ENCODE results near the gene PANK3. TPM values are rescaled to one million over a fixed set of nuclear protein-coding genes. Genes with fewer than 3 reads are reported as not detected.

Gene PANK3
- total and polyA plus RNA-seq, 10 donors, result 3.8 to 70.9 (median 40.3) TPM

DNA sequence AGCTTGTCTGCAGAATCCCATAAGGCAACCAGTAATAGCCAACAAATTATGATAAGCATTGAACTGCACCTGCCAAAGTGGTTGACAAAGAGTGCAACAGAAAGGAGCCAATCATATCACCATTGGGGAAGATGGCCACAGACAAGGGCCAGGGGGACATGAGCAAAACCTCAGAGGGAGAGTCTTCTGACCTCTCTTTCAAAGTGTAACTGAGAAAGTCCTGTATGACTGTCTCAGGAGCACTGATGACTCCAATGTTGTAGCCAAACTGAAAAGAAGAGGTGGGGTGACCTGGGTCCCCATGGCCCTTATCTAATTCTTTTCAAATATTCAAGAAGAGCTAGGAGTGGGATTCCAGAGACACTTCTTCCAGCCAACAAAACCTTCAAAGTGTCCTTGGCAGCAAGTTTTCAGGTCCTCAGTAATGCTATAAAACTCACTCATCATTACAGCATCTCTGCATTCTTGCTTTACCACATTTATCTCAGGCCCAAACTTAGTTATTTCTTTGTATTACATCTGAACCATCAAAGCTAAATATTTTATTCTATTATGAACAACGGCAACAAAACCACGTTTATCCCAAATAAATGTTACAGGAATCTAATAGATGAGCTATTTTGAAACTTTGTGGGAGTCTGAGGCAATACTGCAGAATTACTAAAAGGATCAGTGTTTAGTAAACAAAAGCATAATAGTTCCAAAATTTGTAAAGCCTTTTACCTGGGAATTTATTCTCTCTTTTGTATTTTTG lies 25.6 kb downstream of the PANK3 start:
- intact Hi-C loops (cut with DNase I; ENCODE audit: low total_unique reads), result no loop called here
- Histone ChIP-seq H3K36me3 (peaks cover 0 to 98% (median 48%) of the 10 kb centered on the region in 6 donors), H3K27me3 (replicated peaks in 1 of 7) (no peaks in the 10 kb centered on the region), H3K4me1 (no peaks in the 10 kb centered on the region), H3K4me3 (no peak overlapping the region), H3K9me3 (no peaks in the 10 kb centered on the region), H3K27ac (no peak overlapping the region)
- TF ChIP-seq, protein P1, sequence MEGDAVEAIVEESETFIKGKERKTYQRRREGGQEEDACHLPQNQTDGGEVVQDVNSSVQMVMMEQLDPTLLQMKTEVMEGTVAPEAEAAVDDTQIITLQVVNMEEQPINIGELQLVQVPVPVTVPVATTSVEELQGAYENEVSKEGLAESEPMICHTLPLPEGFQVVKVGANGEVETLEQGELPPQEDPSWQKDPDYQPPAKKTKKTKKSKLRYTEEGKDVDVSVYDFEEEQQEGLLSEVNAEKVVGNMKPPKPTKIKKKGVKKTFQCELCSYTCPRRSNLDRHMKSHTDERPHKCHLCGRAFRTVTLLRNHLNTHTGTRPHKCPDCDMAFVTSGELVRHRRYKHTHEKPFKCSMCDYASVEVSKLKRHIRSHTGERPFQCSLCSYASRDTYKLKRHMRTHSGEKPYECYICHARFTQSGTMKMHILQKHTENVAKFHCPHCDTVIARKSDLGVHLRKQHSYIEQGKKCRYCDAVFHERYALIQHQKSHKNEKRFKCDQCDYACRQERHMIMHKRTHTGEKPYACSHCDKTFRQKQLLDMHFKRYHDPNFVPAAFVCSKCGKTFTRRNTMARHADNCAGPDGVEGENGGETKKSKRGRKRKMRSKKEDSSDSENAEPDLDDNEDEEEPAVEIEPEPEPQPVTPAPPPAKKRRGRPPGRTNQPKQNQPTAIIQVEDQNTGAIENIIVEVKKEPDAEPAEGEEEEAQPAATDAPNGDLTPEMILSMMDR (IDR thresholded peaks at IDR 0.05 in 8 of 11, conservative IDR thresholded peaks at IDR 0.05 in 3 of 11), result no peak
- TF ChIP-seq POLR2A (IDR thresholded peaks at IDR 0.05) (no peak), POLR2AphosphoS5 (IDR thresholded peaks at IDR 0.05) (no peak)
- 90 to 96% (median 91%) methylated on average over 2 of the region's 2 CpGs for WGBS, 5 donors
- no peak for DNase-seq

DNA sequence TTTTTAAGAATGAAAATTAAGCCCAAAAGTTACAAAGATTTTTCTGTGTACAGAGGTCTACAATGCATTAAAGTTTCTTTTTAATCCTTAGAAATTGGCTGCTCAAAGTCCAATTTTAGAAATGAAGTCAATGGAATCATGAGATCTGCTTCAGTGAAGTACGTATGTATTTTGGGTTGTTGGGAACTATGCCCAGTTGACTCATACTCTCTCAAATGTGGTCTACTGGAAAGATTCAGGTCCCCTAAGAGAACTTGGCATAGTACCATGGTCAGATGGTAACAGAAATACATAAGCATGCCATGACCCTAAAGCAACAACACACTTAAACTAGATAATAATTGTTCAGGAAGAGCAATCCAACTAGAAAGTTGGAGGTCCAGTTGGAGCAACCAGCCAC lies 27.0 kb downstream of the PANK3 start:
- 67 to 91% (median 89%) methylated on average over 1 of the region's 1 CpG for WGBS, 5 donors
- H3K27me3 ChIP-seq (replicated peaks in 1 of 7), result no peaks in the 10 kb centered on the region
- intact Hi-C loops (cut with DNase I; ENCODE audit: low total_unique reads), result no loop called here
- no peaks in the 10 kb centered on the region for H3K4me1 ChIP-seq
- TF ChIP-seq, protein P1 (IDR thresholded peaks at IDR 0.05 in 8 of 11, conservative IDR thresholded peaks at IDR 0.05 in 3 of 11), result no peak
- no peak for TF ChIP-seq POLR2AphosphoS5 (IDR thresholded peaks at IDR 0.05)
- no peak for TF ChIP-seq POLR2A (IDR thresholded peaks at IDR 0.05)
- H3K9me3 ChIP-seq, result no peaks in the 10 kb centered on the region
- H3K36me3 ChIP-seq, result peaks cover 0 to 93% (median 37%) of the 10 kb centered on the region in 6 donors
- H3K4me3 ChIP-seq, result no peak overlapping the region
- no peak overlapping the region for H3K27ac ChIP-seq
- no peak for DNase-seq

- TF ChIP-seq POLR2AphosphoS5 (IDR thresholded peaks at IDR 0.05) (no peak), POLR2A (IDR thresholded peaks at IDR 0.05) (no peak)
- TF ChIP-seq, protein P1 (IDR thresholded peaks at IDR 0.05 in 8 of 11, conservative IDR thresholded peaks at IDR 0.05 in 3 of 11), result no peak
- Histone ChIP-seq H3K27me3 (replicated peaks in 1 of 7) (no peaks in the 10 kb centered on the region), H3K4me1 (no peaks in the 10 kb centered on the region), H3K36me3 (peaks cover 0 to 92% (median 29%) of the 10 kb centered on the region in 6 donors), H3K4me3 (no peak overlapping the region), H3K27ac (no peak overlapping the region), H3K9me3 (no peaks in the 10 kb centered on the region)
- intact Hi-C loops (cut with DNase I; ENCODE audit: low total_unique reads), result no loop called here
- no peak for DNase-seq
Observed at GRCh38 chr5:168550656-168551055, 28.5 kb downstream of the PANK3 start.

DNA sequence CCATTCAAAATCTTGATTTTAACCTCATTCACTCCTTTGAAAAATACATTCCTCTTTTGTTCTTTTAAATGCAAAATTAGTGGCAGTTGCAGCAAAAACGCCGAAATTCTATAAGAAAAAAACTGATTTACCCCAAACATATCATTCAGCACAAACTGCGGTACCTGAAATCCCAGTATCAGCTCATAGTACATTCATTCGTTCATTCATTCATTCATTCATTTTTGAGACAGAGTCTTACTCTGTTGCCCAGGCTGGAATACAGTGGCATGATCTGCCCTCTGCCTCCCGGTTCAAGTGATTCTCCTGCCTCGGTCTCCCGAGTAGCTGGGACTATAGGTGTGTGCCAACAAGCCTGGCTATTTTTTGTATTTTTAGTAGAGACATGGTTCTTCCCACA lies 29.6 kb downstream of the PANK3 start:
- TF ChIP-seq, protein P1 (IDR thresholded peaks at IDR 0.05 in 8 of 11, conservative IDR thresholded peaks at IDR 0.05 in 3 of 11), result no peak
- TF ChIP-seq POLR2AphosphoS5 (IDR thresholded peaks at IDR 0.05), result no peak
- TF ChIP-seq POLR2A (IDR thresholded peaks at IDR 0.05), result no peak
- no peak overlapping the region for H3K27ac ChIP-seq
- no peaks in the 10 kb centered on the region for H3K27me3 ChIP-seq (replicated peaks in 1 of 7)
- H3K4me1 ChIP-seq, result no peaks in the 10 kb centered on the region
- intact Hi-C loops (cut with DNase I; ENCODE audit: low total_unique reads), result no loop called here
- no peak for DNase-seq
- no peak overlapping the region for H3K4me3 ChIP-seq
- peaks cover 0 to 81% (median 19%) of the 10 kb centered on the region in 6 donors for H3K36me3 ChIP-seq
- peaks cover 0 to under 1% (median 0%) of the 10 kb centered on the region in 8 donors for H3K9me3 ChIP-seq
- WGBS, 5 donors, result 96 to 98% (median 97%) methylated on average over 7 of the region's 7 CpGs

Data from spleen (tissue), 11 donors.